22Rv1 (cell line): ENCODE data around the gene ZNF223.

Experiments
- ZFX ChIP-seq: fragments of 450-650 bp; IDR thresholded peaks from 2 replicates; pipeline ENCODE4 v1.6.1; 2017; ENCODE audit warnings: antibody characterized with exemption, borderline replicate concordance
- TF ChIP-seq, protein P1 (sequence below): fragments of 450-650 bp; IDR thresholded peaks from 2 replicates; pipeline ENCODE4 v1.5.1; 2017; ENCODE audit warnings: mild to moderate bottlenecking

DNA sequence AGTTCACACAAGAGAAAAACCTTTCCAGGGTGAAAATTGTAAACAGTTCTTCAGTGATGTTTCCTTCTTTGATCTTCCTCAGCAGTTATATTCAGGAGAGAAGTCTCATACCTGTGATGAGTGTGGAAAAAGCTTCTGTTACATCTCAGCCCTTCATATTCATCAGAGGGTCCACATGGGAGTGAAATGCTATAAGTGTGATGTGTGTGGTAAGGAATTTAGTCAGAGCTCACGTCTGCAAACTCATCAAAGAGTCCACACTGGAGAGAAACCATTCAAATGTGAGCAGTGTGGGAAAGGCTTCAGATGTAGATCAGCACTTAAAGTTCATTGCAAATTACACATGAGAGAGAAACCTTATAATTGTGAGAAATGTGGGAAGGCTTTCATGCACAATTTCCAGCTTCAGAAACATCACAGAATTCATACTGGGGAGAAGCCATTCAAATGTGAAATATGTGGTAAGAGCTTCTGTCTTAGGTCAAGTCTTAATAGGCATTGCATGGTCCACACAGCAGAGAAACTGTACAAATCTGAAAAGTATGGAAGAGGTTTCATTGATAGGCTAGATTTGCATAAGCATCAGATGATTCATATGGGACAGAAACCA is 19.7 kb upstream of the ZNF223 start:
- TF ChIP-seq, protein P1, sequence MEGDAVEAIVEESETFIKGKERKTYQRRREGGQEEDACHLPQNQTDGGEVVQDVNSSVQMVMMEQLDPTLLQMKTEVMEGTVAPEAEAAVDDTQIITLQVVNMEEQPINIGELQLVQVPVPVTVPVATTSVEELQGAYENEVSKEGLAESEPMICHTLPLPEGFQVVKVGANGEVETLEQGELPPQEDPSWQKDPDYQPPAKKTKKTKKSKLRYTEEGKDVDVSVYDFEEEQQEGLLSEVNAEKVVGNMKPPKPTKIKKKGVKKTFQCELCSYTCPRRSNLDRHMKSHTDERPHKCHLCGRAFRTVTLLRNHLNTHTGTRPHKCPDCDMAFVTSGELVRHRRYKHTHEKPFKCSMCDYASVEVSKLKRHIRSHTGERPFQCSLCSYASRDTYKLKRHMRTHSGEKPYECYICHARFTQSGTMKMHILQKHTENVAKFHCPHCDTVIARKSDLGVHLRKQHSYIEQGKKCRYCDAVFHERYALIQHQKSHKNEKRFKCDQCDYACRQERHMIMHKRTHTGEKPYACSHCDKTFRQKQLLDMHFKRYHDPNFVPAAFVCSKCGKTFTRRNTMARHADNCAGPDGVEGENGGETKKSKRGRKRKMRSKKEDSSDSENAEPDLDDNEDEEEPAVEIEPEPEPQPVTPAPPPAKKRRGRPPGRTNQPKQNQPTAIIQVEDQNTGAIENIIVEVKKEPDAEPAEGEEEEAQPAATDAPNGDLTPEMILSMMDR: no peak
- TF ChIP-seq ZFX: no peak
